ENCODE data around the gene KDF1. TPM values are rescaled to one million over a fixed set of nuclear protein-coding genes. Genes with fewer than 3 reads are reported as not detected.
A peak's percentile ranks its signal among the peaks of the same experiment; 100 is the strongest.
"Not testable (repeated sequence)": the region's sequence is repeated elsewhere in the genome, so short reads cannot be mapped to it uniquely, and the experiment has no call there.

The KDF1 gene
- total RNA-seq, 2 experiments from 2014 or later = 1.1 to 1.8 TPM

GRCh38 chr1:27000090-27000816 lies 40.0 kb upstream of the KDF1 start:
- Mint-ChIP-seq H3K4me3 (no peak overlapping the region), H3K4me1 (peaks cover 11% of the 10 kb centered on the region), H3K36me3 (no peaks in the 10 kb centered on the region), H3K27ac (no peak overlapping the region), H3K27me3 (peaks cover 37% of the 10 kb centered on the region), H3K9me3 (no peaks in the 10 kb centered on the region)
- ATAC-seq (ENCODE audit: low read depth) (no peak), DNase-seq (no peak)
- POLR2A ChIA-PET = no interaction called here

DNA sequence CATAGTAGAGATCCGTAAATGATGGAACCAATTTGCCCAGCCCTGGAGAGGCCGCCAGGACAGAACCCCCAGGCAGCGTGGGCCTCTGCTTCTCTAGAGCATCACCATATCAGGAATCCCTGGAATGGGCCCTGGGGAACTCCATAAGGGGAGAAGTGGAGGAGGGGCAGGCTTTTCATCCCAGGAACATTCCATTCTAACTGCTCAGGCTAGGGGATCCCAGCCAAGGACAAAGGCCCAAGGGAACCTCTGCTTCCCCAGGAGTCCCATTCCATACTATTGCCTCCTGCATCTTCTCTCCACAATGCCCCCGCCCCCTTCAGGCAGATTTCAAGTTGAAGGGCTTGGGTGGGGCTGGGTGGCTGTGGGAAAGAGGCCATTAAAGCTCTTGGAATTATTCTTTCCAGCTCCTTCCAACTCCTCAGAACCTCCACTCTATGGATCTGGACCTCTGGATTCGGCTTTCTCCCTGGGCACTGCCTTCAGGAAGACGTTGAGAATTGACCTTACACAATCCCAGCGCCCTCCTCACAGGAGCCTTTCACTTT lies 39.2 kb upstream of the KDF1 start:
- H3K4me3 Mint-ChIP-seq = no peak overlapping the region
- H3K36me3 Mint-ChIP-seq = no peaks in the 10 kb centered on the region
- H3K4me1 Mint-ChIP-seq = peaks cover 11% of the 10 kb centered on the region
- ATAC-seq (ENCODE audit: low read depth) (no peak), DNase-seq (no peak)
- peaks cover 44% of the 10 kb centered on the region for H3K27me3 Mint-ChIP-seq
- no peaks in the 10 kb centered on the region for H3K9me3 Mint-ChIP-seq
- POLR2A ChIA-PET = no interaction called here
- H3K27ac Mint-ChIP-seq = no peak overlapping the region

- DNase-seq (no peak), ATAC-seq (ENCODE audit: low read depth) (no peak)
- H3K9me3 Mint-ChIP-seq = no peaks in the 10 kb centered on the region
- no peak overlapping the region for H3K4me3 Mint-ChIP-seq
- peaks cover 11% of the 10 kb centered on the region for H3K4me1 Mint-ChIP-seq
- H3K27ac Mint-ChIP-seq = no peak overlapping the region
- POLR2A ChIA-PET = no interaction called here
- peaks cover 46% of the 10 kb centered on the region for H3K27me3 Mint-ChIP-seq
- H3K36me3 Mint-ChIP-seq = no peaks in the 10 kb centered on the region
Observed at GRCh38 chr1:26998429-26999300, 38.4 kb upstream of the KDF1 start.

DNA sequence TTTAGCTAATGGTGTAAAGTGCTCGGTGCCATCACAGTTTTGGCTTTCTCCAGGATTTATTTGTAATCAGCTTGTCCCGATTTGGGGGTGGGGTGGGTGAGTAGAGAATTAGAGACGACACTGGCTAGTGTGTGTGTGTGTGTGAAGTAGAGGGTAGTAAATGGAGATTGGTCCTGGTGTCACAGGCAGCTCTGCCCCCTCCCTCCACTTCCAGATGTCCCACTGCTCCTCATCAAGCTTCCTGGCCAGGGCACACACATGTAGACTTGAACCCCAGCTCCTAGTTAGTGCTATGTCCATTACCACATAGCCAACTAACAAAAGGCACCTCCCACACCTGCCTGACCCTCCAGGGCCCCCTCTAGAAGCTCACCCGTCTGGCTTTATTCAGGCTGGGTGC lies 36.4 kb upstream of the KDF1 start:
- DNase-seq = no peak
- Mint-ChIP-seq H3K27ac (no peak overlapping the region), H3K36me3 (no peaks in the 10 kb centered on the region), H3K4me1 (peaks cover 14% of the 10 kb centered on the region), H3K27me3 (peaks cover 59% of the 10 kb centered on the region), H3K4me3 (no peak overlapping the region), H3K9me3 (no peaks in the 10 kb centered on the region)
- ATAC-seq (ENCODE audit: low read depth) = no peak
- POLR2A ChIA-PET = no interaction called here

DNA sequence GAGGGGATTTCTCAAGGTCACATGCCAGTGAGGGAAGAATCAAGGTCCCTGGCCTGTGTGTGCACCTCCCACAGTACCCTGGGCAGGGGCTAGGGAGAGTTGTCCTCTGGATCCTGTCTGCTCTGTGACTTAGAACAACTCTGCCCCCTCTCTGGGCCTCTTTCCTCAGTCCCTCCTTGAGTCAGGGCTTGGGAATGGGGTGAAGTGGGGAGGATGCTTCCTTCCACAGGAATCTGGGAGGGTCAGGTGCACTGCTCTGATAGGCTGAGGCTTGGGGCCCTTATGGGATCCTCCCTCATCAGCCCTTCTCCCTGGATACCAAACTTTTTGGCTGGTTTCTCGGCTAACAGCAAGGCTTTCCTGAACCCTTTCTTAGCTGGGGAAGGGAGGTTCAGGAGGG lies 35.8 kb upstream of the KDF1 start:
- POLR2A ChIA-PET = interaction anchor here (0.7 kb wide), 1 partner anchor 585 kb away, joined by 3 read pairs; no protein-coding TSS in a partner anchor
- H3K9me3 Mint-ChIP-seq = no peaks in the 10 kb centered on the region

DNA sequence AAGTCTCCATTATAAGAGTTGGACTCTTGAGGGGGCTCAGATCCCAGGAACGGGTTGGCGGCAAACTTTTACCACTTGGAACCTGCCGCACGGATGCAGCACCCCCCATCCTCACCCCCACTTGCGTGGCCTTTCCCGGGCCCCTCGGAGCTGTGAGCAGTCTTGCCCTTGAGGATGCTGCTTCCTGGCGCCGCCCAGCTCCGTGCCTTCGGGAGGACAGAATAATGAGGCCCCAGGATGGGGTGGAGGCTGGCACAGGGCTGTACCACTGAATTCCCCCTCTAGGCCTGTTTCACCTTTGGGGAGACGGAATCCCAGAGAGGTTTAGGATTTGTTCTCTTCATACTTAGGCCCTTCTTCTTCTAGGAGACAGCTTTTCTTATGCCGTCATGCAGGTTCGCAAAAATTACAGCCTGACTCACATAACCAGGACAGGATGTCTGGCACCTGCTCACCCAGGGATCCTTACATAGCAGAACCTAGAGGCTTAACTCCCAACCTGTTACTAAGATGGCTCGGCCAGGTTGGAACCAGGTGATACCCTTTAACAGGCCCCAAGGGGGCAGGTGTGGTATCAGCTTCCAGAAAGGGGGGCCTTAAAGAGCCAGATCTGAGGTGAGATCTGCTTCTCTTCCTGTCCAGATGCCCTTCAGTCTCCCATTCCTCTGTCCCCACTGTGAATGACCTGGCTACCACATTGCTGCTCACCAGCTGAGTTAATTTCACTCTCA lies 34.7 kb upstream of the KDF1 start:
- no peak for ATAC-seq (ENCODE audit: low read depth)
- H3K27ac Mint-ChIP-seq = no peak overlapping the region
- H3K4me3 Mint-ChIP-seq = peak overlapping the region; percentile 60
- POLR2A ChIA-PET = no interaction called here
- peaks cover 67% of the 10 kb centered on the region for H3K27me3 Mint-ChIP-seq
- no peak for DNase-seq
- no peaks in the 10 kb centered on the region for H3K9me3 Mint-ChIP-seq
- H3K36me3 Mint-ChIP-seq = no peaks in the 10 kb centered on the region
- H3K4me1 Mint-ChIP-seq = peaks cover 13% of the 10 kb centered on the region

More for the DNA sequence above, 35.8 kb upstream of the KDF1 start:
- DNase-seq (no peak), ATAC-seq (ENCODE audit: low read depth) (no peak)
- Mint-ChIP-seq H3K4me3 (no peak overlapping the region), H3K27ac (no peak overlapping the region), H3K4me1 (peaks cover 13% of the 10 kb centered on the region), H3K27me3 (peaks cover 65% of the 10 kb centered on the region), H3K36me3 (no peaks in the 10 kb centered on the region)

DNA sequence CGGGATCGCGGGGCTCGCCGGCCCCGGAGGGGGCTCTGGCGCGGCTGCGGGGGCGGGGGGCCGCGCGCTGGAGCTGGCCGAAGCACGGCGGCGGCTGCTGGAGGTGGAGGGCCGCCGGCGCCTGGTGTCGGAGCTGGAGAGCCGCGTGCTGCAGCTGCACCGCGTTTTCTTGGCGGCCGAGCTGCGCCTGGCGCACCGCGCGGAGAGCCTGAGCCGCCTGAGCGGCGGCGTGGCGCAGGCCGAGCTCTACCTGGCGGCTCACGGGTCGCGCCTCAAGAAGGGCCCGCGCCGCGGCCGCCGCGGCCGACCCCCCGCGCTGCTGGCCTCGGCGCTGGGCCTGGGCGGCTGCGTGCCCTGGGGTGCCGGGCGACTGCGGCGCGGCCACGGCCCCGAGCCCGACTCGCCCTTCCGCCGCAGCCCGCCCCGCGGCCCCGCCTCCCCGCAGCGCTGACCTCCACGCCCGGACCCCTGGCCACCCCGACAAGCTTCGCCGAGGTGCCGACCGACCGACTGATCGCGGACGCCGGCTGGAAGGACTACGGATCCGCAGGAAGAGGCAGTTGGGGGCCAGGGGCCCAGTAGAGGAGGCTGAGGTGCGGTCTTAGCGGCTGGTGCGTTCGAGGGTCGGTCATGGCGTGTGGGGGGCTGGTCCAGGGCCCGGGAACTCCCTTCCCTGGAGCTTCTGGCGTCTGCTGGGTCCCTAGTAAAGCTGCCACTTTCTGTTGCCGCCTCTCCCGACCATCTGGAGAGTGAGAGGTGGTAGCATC lies 33.9 kb upstream of the KDF1 start:
- H3K4me3 Mint-ChIP-seq = peak overlapping the region; percentile 60
- H3K36me3 Mint-ChIP-seq = no peaks in the 10 kb centered on the region
- peaks cover 72% of the 10 kb centered on the region for H3K27me3 Mint-ChIP-seq
- no peak overlapping the region for H3K27ac Mint-ChIP-seq
- ATAC-seq (ENCODE audit: low read depth) (peak; percentile 35), DNase-seq (peak; percentile 45)
- no peaks in the 10 kb centered on the region for H3K9me3 Mint-ChIP-seq
- POLR2A ChIA-PET = interaction anchor here (1.0 kb wide), 2 partner anchors 19 to 50 kb away, joined by 3 to 4 read pairs; no protein-coding TSS in a partner anchor
- peaks cover 13% of the 10 kb centered on the region for H3K4me1 Mint-ChIP-seq

DNA sequence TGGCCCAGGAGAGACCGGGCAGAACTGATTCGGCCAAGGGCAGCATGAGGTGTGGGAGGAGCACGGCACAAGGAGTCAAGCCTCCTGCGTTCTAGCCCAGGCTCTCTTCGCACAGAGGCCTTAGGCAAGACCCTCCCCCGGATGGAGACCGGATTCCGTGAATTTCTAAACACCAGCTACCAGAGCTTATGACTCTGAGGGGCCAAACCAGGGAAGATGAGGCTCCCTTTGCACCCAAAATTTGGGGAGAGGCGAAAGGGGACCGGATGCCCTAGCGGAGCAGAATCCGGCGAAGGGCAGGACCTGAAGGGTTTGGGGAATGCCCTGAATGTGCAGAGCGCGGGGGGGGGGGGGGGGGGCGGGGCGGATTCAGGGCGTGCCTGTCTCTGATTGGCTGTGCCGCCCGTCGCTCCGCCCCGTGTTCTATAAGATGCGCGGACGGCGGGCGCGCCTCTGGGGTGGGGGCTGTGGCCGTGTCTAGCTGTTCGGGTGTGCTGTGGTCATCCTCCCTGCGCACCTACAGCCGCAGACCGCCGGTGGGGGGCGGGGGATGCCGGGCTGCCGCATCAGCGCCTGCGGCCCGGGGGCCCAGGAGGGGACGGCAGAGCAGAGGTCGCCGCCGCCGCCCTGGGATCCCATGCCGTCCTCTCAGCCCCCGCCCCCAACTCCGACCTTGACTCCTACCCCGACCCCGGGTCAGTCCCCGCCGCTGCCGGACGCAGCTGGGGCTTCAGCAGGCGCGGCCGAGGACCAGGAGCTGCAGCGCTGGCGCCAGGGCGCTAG lies 33.2 kb upstream of the KDF1 start, which contains the start of gene TRNP1:
TRNP1 (plus strand) TSS at position 456 of the 783 bp plus-strand sequence; CDS start at position 551, 95 bp downstream.
- Mint-ChIP-seq H3K27ac (no peak within 1 kb of the TSS), H3K4me1 (peaks cover 13% of the 10 kb centered on the region), H3K4me3 (peak within 1 kb of the TSS; percentile 80), H3K9me3 (no peaks in the 10 kb centered on the region), H3K27me3 (peaks cover 73% of the 10 kb centered on the region), H3K36me3 (no peaks in the 10 kb centered on the region)
- POLR2A ChIA-PET = interaction anchor here (1.0 kb wide), 2 partner anchors 18 to 51 kb away, joined by 3 to 4 read pairs; no protein-coding TSS in a partner anchor
- peak; percentile 75 for DNase-seq
- ATAC-seq (ENCODE audit: low read depth) = peak; percentile 51

GRCh38 chr1:26991310-26992116 lies 31.2 kb upstream of the KDF1 start:
- no peak overlapping the region for H3K4me3 Mint-ChIP-seq
- H3K27ac Mint-ChIP-seq = no peak overlapping the region
- H3K27me3 Mint-ChIP-seq = peaks cover 67% of the 10 kb centered on the region
- DNase-seq (no peak), ATAC-seq (ENCODE audit: low read depth) (no peak)
- POLR2A ChIA-PET = no interaction called here
- H3K36me3 Mint-ChIP-seq = no peaks in the 10 kb centered on the region
- H3K9me3 Mint-ChIP-seq = no peaks in the 10 kb centered on the region
- H3K4me1 Mint-ChIP-seq = peaks cover 6% of the 10 kb centered on the region

GRCh38 chr1:26989403-26990109 lies 29.3 kb upstream of the KDF1 start:
- H3K27ac Mint-ChIP-seq; H3K4me1 Mint-ChIP-seq; H3K9me3 Mint-ChIP-seq; H3K36me3 Mint-ChIP-seq; DNase-seq; H3K4me3 Mint-ChIP-seq; ATAC-seq (ENCODE audit: low read depth); POLR2A ChIA-PET: not testable (repeated sequence)
- peaks cover 64% of the 10 kb centered on the region for H3K27me3 Mint-ChIP-seq

- ATAC-seq (ENCODE audit: low read depth) (no peak), DNase-seq (no peak)
- H3K36me3 Mint-ChIP-seq = no peaks in the 10 kb centered on the region
- no peaks in the 10 kb centered on the region for H3K4me1 Mint-ChIP-seq
- no peak overlapping the region for H3K27ac Mint-ChIP-seq
- peaks cover 60% of the 10 kb centered on the region for H3K27me3 Mint-ChIP-seq
- POLR2A ChIA-PET = no interaction called here
- H3K4me3 Mint-ChIP-seq = no peak overlapping the region
- no peaks in the 10 kb centered on the region for H3K9me3 Mint-ChIP-seq
Observed at GRCh38 chr1:26986658-26987057, 26.4 kb upstream of the KDF1 start.

All from activated naive CD8-positive, alpha-beta T cell treated with anti-CD3 and anti-CD28 coated beads, Interleukin-2, amount 10 ng/mL, durations not matched to agents 7 days and 5 days (primary cell).